NK-92 (cell line): ENCODE data around the gene CRTC3.

ENCODE experiments used
- DNase-seq: peaks from one replicate; lab custom pipeline; 2025; ENCODE audit not compliant: unreplicated experiment; lab: John Stamatoyannopoulos, UW

Gene CRTC3

GRCh38 chr15:90691369-90691768, 161.6 kb downstream of the CRTC3 start:
- no peak for DNase-seq

DNA sequence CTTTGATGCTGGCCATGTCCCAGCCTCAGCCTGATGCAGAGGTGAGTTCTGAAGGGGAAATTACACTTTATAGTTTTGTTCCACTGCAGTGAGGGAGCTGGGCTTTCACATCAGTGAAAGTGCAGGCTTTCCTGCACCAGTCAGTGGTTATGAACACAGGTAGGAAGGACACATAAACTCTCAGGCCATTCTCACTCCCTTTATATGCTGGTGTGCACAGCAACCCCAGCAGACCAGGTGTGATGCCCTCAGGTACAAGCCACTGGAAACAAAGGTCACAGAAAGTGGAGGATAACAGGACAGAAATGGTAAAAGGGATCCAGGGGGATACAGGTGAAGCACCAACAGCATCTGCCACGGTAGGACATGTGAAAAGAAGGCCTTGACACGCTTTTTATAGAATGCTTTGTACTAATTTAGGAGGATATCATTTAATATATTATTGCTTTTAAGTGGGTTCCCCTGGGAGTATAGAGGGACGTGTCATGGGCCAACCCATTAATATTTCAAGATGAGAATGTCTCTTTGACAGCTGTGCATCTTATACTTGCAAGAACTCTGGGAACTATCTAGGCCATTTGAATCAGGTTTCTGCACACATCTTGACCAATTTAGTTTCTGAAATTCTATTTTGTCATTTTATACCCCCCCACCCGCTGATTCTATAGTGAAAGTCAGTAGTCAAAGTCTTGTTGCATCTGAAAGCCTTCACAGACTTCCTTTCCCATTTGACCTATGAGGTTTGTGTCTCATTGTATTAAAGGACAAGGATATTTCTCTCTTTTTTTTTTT, 162.5 kb downstream of the CRTC3 start:
- no peak for DNase-seq
